ENCODE measurements around the gene RBM18.

The RBM18 gene

DNA sequence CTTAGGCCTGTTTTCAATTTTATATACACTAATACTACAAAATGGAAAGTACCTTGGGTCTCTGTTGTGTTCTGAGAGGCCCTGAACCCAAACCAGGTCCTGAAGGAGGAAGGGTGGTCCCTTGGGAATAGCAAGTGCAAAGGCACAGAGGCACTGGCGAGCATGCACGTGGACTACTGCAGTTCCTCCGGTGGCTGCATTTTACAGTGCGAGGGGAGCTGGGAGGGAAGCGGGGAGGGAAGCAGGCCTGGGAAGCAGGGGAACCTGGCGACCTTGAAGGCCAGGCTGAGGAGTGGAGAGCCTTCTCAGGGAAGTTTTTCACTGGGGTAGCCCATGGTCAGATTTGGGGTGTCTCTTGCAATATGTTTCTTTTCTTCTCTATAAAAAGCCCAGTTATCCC lies 71.0 kb downstream of the RBM18 start:
- no peaks in the 10 kb centered on the region for H3K36me3 ChIP-seq (replicated peaks; ENCODE audit: low read depth, low read length)
- no peak overlapping the region for H3K9ac ChIP-seq (ENCODE audit: low read length)
- H3K79me2 ChIP-seq (ENCODE audit: low read length), result no peaks in the 10 kb centered on the region

GRCh38 chr9:122192914-122193525 lies 71.6 kb downstream of the RBM18 start:
- Histone ChIP-seq H3K9ac (ENCODE audit: low read length) (no peak overlapping the region), H3K4me2 (ENCODE audit: low read length) (no peak overlapping the region), H3K4me1 (ENCODE audit: low read length) (peaks cover 14% of the 10 kb centered on the region), H3K9me3 (ENCODE audit: insufficient read depth, low read length) (no peaks in the 10 kb centered on the region), H3K27me3 (ENCODE audit: low read depth, low read length) (peaks cover 14% of the 10 kb centered on the region; the same call in 1 of the 2 replicates), H2AFZ (ENCODE audit: low read depth, low read length) (no peak overlapping the region), H3K27ac (ENCODE audit: low read length) (no peak overlapping the region), H3K36me3 (replicated peaks; ENCODE audit: low read depth, low read length) (no peaks in the 10 kb centered on the region), H4K20me1 (ENCODE audit: insufficient read depth, low read length) (no peaks in the 10 kb centered on the region), H3K4me3 (ENCODE audit: low read length) (no peak overlapping the region), H3K79me2 (ENCODE audit: low read length) (no peaks in the 10 kb centered on the region)
- TF ChIP-seq, protein P1, sequence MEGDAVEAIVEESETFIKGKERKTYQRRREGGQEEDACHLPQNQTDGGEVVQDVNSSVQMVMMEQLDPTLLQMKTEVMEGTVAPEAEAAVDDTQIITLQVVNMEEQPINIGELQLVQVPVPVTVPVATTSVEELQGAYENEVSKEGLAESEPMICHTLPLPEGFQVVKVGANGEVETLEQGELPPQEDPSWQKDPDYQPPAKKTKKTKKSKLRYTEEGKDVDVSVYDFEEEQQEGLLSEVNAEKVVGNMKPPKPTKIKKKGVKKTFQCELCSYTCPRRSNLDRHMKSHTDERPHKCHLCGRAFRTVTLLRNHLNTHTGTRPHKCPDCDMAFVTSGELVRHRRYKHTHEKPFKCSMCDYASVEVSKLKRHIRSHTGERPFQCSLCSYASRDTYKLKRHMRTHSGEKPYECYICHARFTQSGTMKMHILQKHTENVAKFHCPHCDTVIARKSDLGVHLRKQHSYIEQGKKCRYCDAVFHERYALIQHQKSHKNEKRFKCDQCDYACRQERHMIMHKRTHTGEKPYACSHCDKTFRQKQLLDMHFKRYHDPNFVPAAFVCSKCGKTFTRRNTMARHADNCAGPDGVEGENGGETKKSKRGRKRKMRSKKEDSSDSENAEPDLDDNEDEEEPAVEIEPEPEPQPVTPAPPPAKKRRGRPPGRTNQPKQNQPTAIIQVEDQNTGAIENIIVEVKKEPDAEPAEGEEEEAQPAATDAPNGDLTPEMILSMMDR (IDR thresholded peaks at IDR 0.05; ENCODE audit: low read depth, low read length), result no peak
- no peak for TF ChIP-seq EZH2phosphoT487 (IDR thresholded peaks at IDR 0.05; ENCODE audit: low read depth)

More for the DNA sequence above, 71.0 kb downstream of the RBM18 start:
- Histone ChIP-seq H3K4me3 (ENCODE audit: low read length) (no peak overlapping the region), H3K27ac (ENCODE audit: low read length) (no peak overlapping the region), H3K27me3 (ENCODE audit: low read depth, low read length) (peaks cover 14% of the 10 kb centered on the region; the same call in 1 of the 2 replicates), H3K4me2 (ENCODE audit: low read length) (no peak overlapping the region), H2AFZ (ENCODE audit: low read depth, low read length) (no peak overlapping the region), H3K4me1 (ENCODE audit: low read length) (peaks cover 18% of the 10 kb centered on the region), H3K9me3 (ENCODE audit: insufficient read depth, low read length) (no peaks in the 10 kb centered on the region), H4K20me1 (ENCODE audit: insufficient read depth, low read length) (no peaks in the 10 kb centered on the region)
- TF ChIP-seq, protein P1 (IDR thresholded peaks at IDR 0.05; ENCODE audit: low read depth, low read length), result no peak
- TF ChIP-seq EZH2phosphoT487 (IDR thresholded peaks at IDR 0.05; ENCODE audit: low read depth), result no peak

DNA sequence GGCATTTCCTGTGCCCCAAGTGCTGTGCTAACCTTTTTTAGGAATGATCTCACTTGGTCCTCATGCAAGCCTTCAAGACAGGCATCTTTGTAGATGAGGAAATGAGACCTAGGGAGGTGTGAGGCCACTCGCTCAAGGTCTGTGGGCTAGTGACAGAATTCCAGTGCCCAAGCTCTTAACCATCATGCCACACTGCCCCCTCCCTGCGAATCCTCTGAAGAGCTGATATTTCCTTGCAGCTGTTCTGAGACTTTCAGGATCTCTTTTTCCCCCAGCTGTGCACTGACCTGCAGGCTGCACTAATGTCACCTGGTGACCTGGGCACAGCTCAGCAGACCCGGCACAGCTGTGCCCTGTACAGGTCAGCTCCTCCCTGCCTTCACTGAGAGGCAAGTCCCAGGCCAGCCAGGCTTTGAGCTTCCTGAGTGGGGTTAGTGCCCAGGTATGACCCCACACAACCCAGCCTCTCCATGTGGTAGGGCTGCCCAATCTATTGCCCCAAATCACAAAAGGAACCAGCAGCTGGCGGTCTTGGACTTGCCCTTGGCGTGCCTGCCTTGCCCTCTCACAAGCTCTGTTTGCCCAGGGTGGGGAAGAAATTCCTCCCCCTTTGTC lies 72.3 kb downstream of the RBM18 start:
- Histone ChIP-seq H3K9me3 (ENCODE audit: insufficient read depth, low read length) (no peaks in the 10 kb centered on the region), H3K27me3 (ENCODE audit: low read depth, low read length) (peaks cover 14% of the 10 kb centered on the region; the same call in 1 of the 2 replicates), H3K27ac (ENCODE audit: low read length) (no peak overlapping the region), H3K36me3 (replicated peaks; ENCODE audit: low read depth, low read length) (no peaks in the 10 kb centered on the region), H3K4me3 (ENCODE audit: low read length) (no peak overlapping the region), H3K4me2 (ENCODE audit: low read length) (no peak overlapping the region), H3K79me2 (ENCODE audit: low read length) (no peaks in the 10 kb centered on the region), H3K4me1 (ENCODE audit: low read length) (peaks cover 8% of the 10 kb centered on the region), H3K9ac (ENCODE audit: low read length) (no peak overlapping the region), H2AFZ (ENCODE audit: low read depth, low read length) (no peak overlapping the region), H4K20me1 (ENCODE audit: insufficient read depth, low read length) (no peaks in the 10 kb centered on the region)
- no peak for TF ChIP-seq EZH2phosphoT487 (IDR thresholded peaks at IDR 0.05; ENCODE audit: low read depth)
- TF ChIP-seq, protein P1 (IDR thresholded peaks at IDR 0.05; ENCODE audit: low read depth, low read length), result no peak

- Histone ChIP-seq H3K4me1 (ENCODE audit: low read length) (no peaks in the 10 kb centered on the region), H3K79me2 (ENCODE audit: low read length) (no peaks in the 10 kb centered on the region), H3K4me2 (ENCODE audit: low read length) (no peak overlapping the region), H2AFZ (ENCODE audit: low read depth, low read length) (no peak overlapping the region), H3K9ac (ENCODE audit: low read length) (no peak overlapping the region), H3K9me3 (ENCODE audit: insufficient read depth, low read length) (no peaks in the 10 kb centered on the region), H3K36me3 (replicated peaks; ENCODE audit: low read depth, low read length) (no peaks in the 10 kb centered on the region), H4K20me1 (ENCODE audit: insufficient read depth, low read length) (no peaks in the 10 kb centered on the region), H3K27ac (ENCODE audit: low read length) (no peak overlapping the region), H3K4me3 (ENCODE audit: low read length) (no peak overlapping the region), H3K27me3 (ENCODE audit: low read depth, low read length) (peaks cover 7% of the 10 kb centered on the region; the same call in 1 of the 2 replicates)
- no peak for TF ChIP-seq EZH2phosphoT487 (IDR thresholded peaks at IDR 0.05; ENCODE audit: low read depth)
- TF ChIP-seq, protein P1 (IDR thresholded peaks at IDR 0.05; ENCODE audit: low read depth, low read length), result no peak
Measured at GRCh38 chr9:122191584-122191983, 73.1 kb downstream of the RBM18 start.

Data from OCI-LY3 (cell line).